ENCODE data around the gene BUD23.
A peak's percentile ranks its signal among the peaks of the same experiment; 100 is the strongest.

Gene BUD23

DNA sequence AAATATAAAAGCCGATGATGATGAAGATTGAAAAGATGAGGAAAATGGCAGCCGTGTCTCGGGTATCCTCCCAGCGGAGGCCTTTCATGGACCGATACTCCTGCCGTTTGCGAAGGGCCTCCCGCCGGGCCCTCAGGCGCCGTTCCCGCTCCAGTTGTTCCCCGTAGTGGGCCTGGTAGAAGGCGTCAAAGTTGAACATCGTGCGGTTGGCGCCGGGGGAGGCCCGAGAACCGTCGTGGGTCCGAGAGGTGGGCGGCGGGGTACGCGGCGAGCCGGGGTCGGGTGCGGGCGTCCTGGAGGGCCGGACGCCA lies 697 bp upstream of the BUD23 start:
- TF ChIP-seq, protein P1, sequence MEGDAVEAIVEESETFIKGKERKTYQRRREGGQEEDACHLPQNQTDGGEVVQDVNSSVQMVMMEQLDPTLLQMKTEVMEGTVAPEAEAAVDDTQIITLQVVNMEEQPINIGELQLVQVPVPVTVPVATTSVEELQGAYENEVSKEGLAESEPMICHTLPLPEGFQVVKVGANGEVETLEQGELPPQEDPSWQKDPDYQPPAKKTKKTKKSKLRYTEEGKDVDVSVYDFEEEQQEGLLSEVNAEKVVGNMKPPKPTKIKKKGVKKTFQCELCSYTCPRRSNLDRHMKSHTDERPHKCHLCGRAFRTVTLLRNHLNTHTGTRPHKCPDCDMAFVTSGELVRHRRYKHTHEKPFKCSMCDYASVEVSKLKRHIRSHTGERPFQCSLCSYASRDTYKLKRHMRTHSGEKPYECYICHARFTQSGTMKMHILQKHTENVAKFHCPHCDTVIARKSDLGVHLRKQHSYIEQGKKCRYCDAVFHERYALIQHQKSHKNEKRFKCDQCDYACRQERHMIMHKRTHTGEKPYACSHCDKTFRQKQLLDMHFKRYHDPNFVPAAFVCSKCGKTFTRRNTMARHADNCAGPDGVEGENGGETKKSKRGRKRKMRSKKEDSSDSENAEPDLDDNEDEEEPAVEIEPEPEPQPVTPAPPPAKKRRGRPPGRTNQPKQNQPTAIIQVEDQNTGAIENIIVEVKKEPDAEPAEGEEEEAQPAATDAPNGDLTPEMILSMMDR (conservative IDR thresholded peaks at IDR 0.05; ENCODE audit: low read depth, low read length): no peak
- Histone ChIP-seq H2AFZ (ENCODE audit: low read depth) (peak overlapping the region; percentile 82), H3K4me1 (ENCODE audit: low read depth, poor library complexity, severe bottlenecking) (peaks cover 38% of the 10 kb centered on the region), H3K27ac (peak overlapping the region; percentile 85), H3K4me2 (peak overlapping the region; percentile 96), H3K36me3 (ENCODE audit: insufficient read depth) (peaks cover 5% of the 10 kb centered on the region; the same call in 1 of the 2 replicates), H3K9ac (peak overlapping the region; percentile 98), H4K20me1 (ENCODE audit: insufficient read depth) (no peaks in the 10 kb centered on the region), H3K79me2 (ENCODE audit: insufficient read depth, low read depth) (peaks cover 75% of the 10 kb centered on the region), H3K27me3 (ENCODE audit: insufficient read depth, low read depth) (no peaks in the 10 kb centered on the region), H3K4me3 (IDR thresholded peaks at IDR 0.05; ENCODE audit: insufficient read depth, low read depth, low read length) (no peak overlapping the region)

DNA sequence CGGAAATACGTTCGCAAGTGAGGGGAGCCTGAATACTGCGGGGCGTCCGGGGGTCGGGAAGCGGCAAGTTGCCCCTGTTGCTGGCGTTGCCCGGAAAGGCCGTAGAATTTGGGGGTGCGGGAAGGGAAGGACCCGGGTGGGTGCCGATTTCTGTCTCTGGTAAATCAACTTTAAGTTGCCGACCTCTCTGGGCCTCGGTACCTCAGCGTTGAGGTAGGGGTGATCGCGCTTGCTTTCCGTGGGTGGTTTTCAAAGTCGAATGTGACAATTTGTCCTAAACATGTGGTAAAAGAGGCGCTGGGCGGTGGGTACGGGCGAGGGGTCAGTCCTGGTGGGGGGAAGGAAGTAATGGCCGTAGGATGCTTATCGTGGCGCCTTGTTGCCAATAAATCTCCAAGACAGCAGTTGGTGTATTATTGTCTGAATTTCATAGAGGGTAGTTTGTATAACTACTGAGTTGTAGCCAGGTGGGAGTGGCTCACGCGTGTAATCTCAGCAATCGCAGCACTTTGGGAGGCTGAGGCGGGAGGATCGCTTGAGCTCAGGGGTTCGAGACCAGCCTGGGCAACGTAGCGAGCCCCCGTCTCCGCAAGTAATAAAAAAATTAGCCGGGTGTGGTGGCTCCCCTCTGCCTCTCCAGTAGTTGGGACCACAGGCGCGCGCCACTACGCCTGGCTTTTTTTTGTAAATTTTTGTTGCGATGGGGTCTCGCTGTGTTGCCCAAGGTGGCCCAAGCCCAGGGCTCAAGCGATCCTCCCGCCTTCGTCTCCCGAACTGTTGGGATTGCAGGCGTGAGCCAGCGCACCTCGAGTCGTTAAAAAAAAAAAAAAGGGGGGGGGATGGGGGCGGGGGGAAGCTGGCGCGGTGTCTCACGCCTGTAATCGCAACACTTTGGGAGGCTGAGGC lies 644 bp downstream of the BUD23 start:
- Histone ChIP-seq H3K36me3 (ENCODE audit: insufficient read depth) (peaks cover 5% of the 10 kb centered on the region; the same call in 1 of the 2 replicates), H3K27ac (peak overlapping the region; percentile 85), H3K4me3 (IDR thresholded peaks at IDR 0.05; ENCODE audit: insufficient read depth, low read depth, low read length) (no peak overlapping the region), H3K27me3 (ENCODE audit: insufficient read depth, low read depth) (no peaks in the 10 kb centered on the region), H3K4me1 (ENCODE audit: low read depth, poor library complexity, severe bottlenecking) (peaks cover 34% of the 10 kb centered on the region), H3K9ac (peak overlapping the region; percentile 98), H4K20me1 (ENCODE audit: insufficient read depth) (no peaks in the 10 kb centered on the region), H2AFZ (ENCODE audit: low read depth) (peak overlapping the region; percentile 99), H3K4me2 (peak overlapping the region; percentile 59), H3K79me2 (ENCODE audit: insufficient read depth, low read depth) (peaks cover 75% of the 10 kb centered on the region)
- TF ChIP-seq, protein P1 (conservative IDR thresholded peaks at IDR 0.05; ENCODE audit: low read depth, low read length): no peak

DNA sequence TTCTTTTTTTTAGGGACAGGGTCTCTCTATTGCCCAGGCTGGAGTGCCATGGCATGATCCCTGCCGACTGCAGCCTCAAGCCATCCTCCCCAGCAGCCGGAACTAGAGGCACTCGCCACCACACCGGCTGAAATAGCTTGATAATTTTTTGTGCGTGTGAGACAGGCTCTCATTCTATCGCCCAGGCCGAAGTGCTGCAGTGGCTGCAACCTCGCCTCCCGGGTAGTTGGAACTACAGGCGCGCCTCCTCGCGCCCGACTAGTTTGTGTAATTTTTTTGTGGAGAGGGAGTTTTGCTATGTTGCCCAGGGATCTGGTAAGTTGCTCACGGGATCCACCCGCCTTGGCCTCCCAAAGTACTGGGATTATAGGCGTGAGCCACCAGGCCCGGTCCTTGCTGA lies 1.9 kb downstream of the BUD23 start:
- Histone ChIP-seq H3K36me3 (ENCODE audit: insufficient read depth) (peaks cover 5% of the 10 kb centered on the region; the same call in 1 of the 2 replicates), H2AFZ (ENCODE audit: low read depth) (no peak overlapping the region), H3K79me2 (ENCODE audit: insufficient read depth, low read depth) (peaks cover 74% of the 10 kb centered on the region), H4K20me1 (ENCODE audit: insufficient read depth) (no peaks in the 10 kb centered on the region), H3K9ac (no peak overlapping the region), H3K27me3 (ENCODE audit: insufficient read depth, low read depth) (no peaks in the 10 kb centered on the region), H3K27ac (no peak overlapping the region), H3K4me2 (no peak overlapping the region), H3K4me1 (ENCODE audit: low read depth, poor library complexity, severe bottlenecking) (peaks cover 21% of the 10 kb centered on the region), H3K4me3 (IDR thresholded peaks at IDR 0.05; ENCODE audit: insufficient read depth, low read depth, low read length) (no peak overlapping the region)
- TF ChIP-seq, protein P1 (conservative IDR thresholded peaks at IDR 0.05; ENCODE audit: low read depth, low read length): no peak

- Histone ChIP-seq H4K20me1 (ENCODE audit: insufficient read depth) (no peaks in the 10 kb centered on the region), H2AFZ (ENCODE audit: low read depth) (no peak overlapping the region), H3K9ac (no peak overlapping the region), H3K4me3 (IDR thresholded peaks at IDR 0.05; ENCODE audit: insufficient read depth, low read depth, low read length) (no peak overlapping the region), H3K27me3 (ENCODE audit: insufficient read depth, low read depth) (no peaks in the 10 kb centered on the region), H3K36me3 (ENCODE audit: insufficient read depth) (peaks cover 11% of the 10 kb centered on the region; the same call in 1 of the 2 replicates), H3K79me2 (ENCODE audit: insufficient read depth, low read depth) (peaks cover 49% of the 10 kb centered on the region), H3K4me2 (no peak overlapping the region), H3K27ac (no peak overlapping the region), H3K4me1 (ENCODE audit: low read depth, poor library complexity, severe bottlenecking) (no peaks in the 10 kb centered on the region)
- TF ChIP-seq, protein P1 (conservative IDR thresholded peaks at IDR 0.05; ENCODE audit: low read depth, low read length): no peak
Observed at GRCh38 chr7:73688288-73688687, 4.9 kb downstream of the BUD23 start.
